Measurements from ENCODE around the gene MEIOSIN.

Gene MEIOSIN

DNA sequence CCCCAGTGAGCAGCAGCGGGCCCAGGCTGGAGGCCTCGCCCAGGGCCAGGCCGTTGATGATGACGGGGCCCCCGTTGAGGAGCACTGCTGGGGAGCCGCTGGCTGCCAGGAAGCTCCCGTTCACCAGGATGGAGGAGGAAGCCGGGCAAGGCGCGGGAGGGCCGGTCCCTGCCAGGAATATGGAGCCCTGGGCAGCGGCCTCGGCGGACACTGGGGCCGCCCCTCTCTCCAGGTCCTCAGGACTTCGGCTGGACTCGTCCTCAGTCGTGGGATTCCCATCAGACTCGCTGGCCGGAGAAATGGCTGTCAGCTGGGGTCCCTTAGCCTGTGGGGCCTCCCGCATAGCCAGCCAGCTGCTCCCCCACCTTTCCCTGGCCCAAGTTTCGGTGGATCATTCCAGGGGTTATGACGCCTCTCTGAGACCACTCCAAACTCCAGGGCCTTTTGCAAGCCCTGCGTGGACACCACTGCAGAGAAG, 33.7 kb downstream of the MEIOSIN start:
- FAIRE-seq, result no peak

DNA sequence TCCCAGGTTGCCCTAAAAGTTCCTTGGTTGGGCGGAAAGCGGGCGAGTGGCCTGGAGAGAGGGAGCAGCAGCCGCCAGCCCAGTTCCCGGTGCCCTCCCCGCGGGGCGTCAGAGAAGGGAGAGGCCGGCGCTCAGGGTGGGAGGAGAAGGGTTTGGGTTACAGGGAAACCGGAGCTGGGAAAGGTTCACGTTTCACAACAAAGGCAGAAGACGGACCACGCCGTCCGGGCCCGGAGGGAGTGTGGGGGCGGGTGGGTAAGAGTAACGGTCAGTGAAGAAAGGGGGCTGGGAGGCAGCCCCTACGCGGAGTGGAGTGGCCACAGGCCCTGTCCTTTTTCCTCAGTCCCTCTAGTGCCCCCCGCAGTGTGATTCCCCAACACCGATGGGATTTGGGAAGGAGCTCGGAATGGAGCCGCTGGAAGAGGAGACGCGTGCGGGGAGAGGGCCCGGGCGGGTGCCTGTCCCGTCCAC, 34.2 kb downstream of the MEIOSIN start:
- FAIRE-seq, result no peak

- no peak for FAIRE-seq
These were observed 34.8 kb downstream of the MEIOSIN start for GRCh38 chr19:45767881-45768654.

- no peak for FAIRE-seq
These were observed 35.4 kb downstream of the MEIOSIN start for GRCh38 chr19:45768655-45768983.

DNA sequence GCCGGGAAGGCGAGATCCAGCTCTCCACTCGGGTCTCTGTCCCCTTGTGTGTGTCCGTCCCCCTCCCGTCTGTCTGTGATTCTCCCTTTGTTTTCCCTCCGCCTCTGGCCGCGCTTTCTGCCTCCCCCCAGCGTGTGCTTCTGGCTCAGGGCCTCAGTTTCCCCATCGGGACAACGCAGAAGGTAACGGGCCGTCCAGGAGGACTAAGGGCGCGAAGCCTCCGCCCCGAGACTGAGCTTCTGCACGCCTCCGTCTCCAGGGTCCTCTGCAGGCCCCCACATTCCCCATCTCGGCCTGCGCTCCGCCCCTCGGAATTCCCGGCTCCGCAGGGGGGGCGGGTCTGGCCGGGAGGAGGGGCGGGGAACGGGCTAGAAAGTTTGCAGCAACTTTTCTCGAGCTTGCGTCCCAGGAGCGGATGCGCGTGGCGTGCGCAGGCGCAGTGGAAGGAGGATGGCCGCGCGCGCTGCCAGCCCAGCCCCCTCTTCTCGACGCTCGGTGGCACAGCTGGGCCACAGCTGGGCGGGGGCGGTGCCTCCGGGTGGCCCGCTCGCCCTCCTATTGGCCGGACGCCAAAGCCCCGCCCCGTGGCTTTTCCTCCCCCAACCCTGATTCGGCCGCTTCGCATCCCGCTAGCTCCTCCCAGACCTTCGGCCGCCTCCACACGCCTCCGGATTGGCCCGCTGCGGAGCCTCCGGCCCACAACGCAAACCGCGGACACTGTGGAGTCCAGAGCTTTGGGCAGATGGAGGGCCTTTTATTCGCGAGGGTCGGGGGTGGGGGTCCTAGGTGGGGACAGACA, 35.9 kb downstream of the MEIOSIN start, which contains the start of gene SIX5:
TSS of gene SIX5 (minus strand) at position 269 of the 799 bp plus-strand sequence. CDS start 408 bp downstream, outside the sequence.
- FAIRE-seq, result peak; percentile 96

GRCh38 chr19:45769821-45770191, 36.6 kb downstream of the MEIOSIN start:
- FAIRE-seq, result no peak

GRCh38 chr19:45770192-45771101, 37.2 kb downstream of the MEIOSIN start:
- peak; percentile 96 for FAIRE-seq

- FAIRE-seq, result no peak
These were observed 38.2 kb downstream of the MEIOSIN start for GRCh38 chr19:45771311-45771933.

GRCh38 chr19:45772130-45772840, 39.0 kb downstream of the MEIOSIN start:
- FAIRE-seq, result no peak

- FAIRE-seq, result no peak
These were observed 39.7 kb downstream of the MEIOSIN start for GRCh38 chr19:45772912-45773311.

DNA sequence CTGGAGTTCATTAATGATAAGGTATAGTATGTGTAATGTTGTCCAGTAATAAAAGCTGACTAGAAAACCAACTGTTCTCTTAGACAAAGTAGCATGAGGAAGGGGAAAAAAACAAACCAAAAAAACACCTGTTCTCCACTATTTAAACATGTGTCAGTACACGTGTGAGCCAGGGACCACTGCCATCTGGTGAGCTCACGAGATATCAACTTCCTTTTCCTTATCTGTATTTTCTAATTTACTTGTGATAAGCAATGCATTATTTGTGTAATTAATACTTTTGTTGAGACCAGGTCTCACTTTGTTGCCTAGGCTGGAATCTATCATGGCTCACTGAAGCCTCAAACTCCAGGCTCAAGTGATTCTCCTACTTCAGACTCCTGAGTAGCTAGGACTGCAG, 40.1 kb downstream of the MEIOSIN start:
- no peak for FAIRE-seq

GRCh38 chr19:45774765-45775164, 41.5 kb downstream of the MEIOSIN start:
- FAIRE-seq, result no peak

DNA sequence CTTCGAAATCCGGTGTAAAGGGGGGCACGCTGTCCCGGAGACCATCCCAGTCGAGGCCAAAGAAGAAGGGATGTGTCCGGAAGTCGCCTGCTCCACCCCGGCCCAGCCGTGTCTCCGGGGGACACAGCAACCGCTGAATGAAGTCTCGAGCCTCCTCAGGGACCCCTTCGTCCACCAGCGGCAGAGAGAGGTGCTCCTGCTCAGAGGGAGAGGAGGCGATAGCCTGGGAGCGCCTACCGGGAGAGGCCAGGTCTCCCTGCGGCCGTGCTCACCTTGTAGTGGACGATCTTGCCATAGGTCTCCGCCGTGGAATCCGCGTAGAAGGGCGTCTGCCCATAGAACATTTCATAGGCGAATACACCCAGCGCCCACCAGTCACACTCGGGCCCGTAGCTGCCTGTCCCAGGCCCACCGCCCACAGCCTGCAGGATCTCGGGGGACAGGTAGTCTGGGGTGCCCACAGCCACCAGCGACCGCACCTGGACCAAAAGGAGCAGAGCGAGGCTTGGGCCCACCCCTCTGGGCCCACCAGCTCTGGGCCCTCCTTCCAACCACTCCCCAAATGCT, 44.2 kb downstream of the MEIOSIN start:
- no peak for FAIRE-seq

DNA sequence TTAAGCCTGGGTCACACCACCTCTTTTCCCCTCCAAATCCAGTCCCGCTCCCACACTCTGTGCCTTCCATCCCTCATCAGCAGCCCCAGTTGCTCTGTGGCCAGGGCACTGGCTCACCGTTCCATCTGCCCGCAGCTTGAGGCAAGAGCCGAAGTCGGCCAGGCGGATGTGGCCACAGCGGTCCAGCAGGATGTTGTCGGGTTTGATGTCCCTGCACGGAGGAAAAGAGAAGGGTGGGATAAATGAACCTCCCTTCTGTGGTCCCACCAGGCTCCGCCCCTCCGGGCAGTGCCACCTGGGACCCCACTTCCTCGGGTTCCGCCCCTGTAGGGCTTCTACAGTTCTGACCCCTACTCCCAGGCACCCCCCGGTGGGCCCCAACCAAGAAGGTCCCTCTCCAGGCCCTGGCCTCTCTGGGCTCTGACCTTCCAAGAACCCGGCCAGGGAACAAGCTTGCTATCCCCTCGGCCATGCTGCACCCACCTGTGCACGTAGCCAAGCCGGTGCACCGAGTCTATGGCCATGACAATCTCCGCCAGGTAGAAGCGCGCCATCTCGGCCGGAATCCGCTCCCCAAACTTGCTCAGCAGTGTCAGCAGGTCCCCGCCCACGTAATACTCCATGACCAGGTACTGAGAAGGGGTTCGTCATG, 44.9 kb downstream of the MEIOSIN start:
- no peak for FAIRE-seq

DNA sequence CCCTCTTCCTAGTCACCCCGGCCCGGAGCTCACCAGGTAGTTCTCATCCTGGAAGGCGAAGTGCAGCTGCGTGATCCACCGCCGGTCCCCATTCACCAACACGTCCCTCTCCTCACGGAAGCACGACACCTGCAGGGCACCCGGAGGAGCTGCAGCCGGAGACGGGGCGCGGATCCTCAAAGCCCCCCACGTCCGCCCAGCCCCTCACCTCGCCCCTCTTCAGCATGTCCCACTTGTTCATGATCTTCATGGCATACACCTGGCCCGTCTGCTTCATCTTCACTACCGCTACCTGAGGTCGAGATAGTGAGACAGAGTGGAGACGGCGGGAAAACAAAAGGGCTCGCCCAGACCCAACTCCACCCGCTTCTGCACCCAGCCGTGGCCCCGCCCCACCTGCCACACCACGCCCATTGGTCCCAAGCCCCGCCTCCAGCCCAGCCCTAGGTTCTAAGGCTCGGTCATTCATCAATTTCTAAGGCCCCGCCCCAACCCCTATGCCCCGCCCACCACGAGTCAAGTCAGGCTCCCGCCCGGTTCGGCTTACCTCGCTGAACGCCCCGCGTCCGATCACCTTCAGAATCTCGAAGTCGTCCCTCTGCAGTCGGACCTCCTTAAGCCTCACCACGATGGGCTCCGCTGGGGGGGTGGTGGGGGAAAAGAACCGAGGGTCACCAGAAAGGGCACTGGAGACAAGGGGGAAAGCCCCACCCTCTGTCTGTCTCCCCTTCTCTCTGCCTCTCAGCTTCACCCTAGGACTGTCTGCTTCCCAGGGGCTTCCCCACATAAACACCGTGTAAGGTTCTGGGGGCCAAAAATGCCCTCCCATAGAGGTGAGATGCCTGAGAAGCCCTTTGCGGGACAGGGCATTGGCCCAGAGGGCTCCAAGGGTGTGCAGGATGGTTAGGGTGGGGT, 46.2 kb downstream of the MEIOSIN start:
- FAIRE-seq, result no peak

DNA sequence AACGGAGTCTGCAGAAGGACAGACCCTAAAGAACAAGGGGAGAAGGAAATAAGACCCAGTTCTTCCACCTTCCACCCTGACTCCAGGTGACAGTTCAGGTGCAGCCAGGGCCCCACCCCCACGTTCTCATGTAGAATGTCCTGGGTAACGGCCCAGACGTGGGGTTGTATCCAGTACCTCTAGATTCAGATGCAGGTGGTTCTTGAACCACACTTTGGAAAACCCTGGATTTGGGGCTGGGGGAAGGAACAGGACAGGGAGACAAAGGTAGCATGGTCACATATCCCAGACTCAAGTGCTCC, 46.9 kb downstream of the MEIOSIN start:
- no peak for FAIRE-seq

DNA sequence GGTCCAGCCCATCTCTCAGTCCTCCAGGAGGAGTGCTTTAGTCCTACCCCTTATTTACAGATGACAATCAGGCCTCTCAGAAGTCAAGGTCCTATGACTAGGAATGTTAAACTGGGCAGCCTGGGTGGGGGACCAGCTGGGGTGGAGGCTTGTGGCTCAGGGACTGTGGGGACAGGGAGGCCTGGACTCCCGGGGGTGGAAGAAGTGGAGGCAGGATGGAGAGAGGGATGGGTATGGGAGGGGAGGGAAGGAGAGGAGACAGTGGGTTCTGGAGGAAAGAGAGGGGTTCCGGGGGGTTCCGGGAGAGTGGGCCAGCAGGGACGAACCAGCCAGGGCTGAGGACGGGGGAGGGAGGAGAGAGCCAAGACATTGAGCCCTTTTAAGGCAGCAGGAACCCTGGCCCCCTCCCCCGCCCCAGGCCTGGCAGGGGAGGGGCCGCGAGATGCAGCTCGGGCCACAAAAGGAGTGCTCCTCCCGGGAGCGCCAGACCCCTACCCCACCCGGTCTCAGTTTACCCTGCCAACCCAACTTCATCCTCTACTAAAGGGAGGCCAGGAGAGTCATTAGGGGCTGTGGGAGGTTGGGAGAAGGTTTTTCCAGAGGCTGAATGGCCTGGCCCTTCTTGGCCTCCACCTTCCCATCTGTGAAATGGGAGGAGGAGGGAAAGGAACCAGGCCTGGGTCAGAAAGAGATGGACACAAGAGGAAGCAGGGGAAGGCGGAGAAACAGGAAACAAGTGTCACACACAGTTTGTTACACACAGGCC, 47.4 kb downstream of the MEIOSIN start:
- FAIRE-seq, result no peak

DNA sequence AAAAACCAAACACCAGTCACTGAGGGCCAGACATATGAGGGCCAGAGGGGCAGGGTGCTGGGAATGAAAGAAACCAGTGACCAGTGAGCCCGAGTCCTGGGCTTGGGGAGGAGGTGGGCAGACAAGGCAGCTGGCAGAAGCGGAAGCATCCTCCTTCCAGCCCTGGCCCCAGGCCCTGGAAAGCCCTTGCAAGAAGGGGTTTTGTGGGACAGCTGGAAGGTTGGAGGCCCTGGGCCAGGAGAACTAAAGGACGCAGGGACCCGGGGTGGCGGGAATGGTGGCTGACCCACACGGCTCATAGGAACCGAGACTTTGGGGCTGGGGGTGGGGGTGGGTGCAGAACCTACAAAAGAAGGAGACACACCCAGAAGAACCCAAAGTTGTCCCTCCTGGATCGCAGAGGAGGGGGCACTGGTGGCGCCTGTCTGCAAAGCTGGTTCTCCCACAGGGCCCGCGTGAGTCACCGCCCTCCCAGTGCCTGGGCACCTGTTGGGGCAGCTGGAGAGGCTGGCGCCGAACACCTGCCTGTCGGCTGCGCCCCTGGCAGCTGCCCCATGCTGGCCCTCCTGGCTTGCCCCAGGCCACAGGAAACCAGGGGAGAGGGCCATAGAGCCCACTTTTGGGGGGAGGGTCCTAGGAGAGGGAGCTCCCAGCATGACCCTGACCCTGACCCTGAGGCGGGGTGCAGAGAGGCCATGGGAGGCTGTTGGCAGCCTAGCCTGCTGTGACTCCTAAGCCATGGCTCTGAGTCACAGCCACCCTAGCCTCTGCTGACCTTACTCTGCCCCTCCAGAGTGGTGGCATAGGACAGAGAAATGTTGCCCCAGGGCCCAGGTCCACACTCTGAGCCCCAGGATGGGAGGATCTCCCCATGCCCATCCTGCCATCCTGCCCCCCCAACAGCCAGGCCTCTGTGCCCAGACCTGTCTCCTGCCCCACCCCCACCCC, 48.2 kb downstream of the MEIOSIN start:
- FAIRE-seq, result no peak
